ENCODE measurements around the gene FDX2. TPM values are rescaled to one million over a fixed set of nuclear protein-coding genes. Genes with fewer than 3 reads are reported as not detected.

FDX2 gene
- total RNA-seq, 1 experiment from 2014 or later: 50.2 TPM

DNA sequence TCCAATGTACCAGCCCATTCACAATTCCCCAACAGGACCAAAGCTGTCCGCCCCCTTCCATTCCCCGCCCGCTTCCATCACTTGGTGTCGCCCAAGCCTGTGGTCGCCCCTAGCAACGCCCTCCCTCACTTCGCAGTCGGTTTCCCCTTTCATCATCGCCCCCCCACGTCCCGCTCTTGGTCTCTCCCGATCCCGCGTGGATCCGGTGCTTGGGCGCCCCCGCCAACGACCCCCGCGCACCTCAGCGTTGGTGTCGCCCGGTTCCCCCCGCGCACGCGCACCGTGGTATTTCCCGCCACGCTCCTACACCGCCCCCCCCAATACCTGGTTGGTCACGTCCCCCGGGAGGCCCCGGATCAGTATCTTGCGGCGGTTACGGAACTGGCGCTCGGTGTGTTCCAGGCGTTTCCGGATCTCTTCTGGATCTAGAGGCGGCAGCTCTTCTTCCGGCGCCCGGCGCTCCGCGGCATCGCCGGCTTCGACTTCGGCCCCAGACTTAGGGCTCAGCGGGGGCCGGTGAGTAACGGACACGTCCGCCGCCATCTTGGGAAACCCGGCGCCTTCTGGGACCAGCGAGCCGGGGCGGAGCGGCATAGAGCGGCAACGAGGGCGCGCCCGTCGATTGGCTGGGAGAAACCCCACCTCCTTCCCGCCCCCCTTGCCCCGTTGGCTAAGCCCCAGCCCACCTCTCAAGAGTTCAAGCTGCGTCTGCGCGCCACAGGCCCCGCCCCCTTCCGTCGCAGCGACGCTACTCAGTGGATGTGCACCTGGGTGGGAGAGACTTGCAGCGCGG is 17.3 kb upstream of the FDX2 start, which contains the start of gene RAVER1:
Gene RAVER1 (minus strand): TSS at position 565 of the 793 bp plus-strand sequence. CDS start 22 bp downstream, at position 543.
- peak; percentile 94 for DNase-seq (ENCODE audit: low spot score)

DNA sequence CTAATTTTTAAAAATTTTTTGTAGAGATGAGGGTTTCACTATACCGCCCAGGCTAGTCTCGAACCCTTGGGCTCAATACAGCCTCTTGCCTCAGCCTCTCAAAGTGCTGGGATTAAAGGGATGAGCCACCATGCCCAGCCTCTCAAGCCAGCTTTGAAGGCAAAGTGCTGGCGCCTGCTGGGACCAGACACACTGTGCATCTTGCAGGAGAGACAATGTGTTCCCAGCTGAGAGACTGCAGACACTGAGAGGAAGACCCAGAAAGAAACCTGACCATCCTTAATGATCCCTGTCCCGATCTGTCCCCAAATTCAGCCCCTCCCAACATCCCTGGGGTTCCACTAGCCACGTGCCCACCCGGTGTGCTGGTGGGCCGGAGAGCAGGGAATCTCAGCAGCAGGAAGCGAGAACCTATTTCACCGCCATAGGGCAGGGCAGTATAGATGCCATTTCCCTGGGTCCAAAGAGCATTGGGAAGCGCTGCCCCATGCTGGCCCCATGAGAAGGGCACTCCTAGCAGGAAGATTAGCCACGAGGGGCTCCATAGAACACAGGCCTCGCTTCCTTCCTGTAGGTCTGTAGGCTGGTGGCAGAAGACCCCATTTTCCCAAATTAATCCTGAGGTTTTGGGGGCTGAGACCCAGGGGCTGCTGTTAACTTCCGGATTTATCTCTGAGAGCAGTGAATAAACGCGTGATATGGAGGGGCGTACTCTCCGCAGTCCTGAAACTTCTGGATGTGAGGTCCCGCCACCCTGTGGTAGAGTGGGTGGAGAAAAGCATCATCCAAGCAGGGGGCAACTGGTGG is 16.5 kb upstream of the FDX2 start:
- DNase-seq (ENCODE audit: low spot score): no peak

DNA sequence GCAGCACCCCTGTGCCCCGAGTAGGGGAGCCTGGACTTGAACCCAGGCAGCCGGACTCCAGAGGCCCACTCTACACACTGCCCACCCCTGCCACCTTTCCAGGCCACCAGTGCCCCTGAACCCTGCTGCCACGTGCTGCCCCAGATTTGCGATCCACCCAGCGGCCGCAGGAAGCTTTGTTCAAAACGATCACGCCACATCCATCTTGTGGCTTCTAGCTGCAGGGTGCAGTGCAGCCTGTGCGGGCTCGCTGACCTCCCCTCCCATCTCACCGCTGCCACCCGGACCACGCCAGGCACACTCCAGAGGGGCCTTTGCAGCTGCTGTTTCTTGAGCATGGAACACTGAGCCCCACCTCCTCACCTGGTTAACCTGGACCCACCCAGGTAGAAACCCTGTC is 13.7 kb upstream of the FDX2 start:
- no peak for DNase-seq (ENCODE audit: low spot score)

DNA sequence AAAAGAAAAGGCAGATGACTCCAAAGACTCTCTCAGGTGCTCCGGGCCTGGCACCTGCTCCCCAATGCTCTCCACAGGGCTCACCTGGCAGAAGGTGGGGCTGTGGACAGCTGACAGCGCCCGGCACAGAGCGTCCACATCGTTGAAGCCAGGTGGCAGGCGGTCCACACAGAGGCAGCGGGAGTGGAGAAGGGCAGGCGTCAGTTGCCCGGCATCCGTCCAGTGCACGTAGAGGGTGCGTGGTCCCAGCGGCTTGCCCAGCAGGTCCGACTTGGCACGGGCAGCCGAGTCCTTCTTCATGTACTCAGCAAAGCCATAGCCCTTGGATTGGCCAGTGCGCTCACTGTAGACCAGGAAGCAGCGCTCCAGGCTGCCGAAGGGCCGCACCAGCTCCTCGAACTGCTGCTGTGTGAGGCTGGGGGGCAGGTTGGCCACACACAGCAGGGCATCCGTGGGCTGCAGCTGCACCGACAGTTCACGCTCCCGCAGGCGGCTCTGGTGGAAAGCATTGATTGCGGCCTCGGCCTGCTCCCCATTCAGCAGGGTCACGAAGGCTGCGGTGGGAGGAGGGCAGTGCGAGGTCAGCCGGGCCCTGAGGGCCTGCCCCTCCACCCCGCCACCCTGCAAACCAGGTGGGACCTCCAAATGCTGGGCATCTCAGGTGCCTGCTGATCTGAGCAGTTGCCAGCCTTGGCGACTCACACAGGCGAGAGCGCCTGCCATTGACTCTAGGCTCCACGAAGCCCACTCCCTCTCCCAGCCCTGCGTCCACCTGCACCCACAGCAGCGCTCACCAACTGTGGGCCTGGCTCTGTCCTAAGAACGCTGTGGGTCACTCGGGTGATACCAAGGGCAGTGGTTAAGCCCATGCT is 13.0 kb upstream of the FDX2 start:
- DNase-seq (ENCODE audit: low spot score): no peak

DNA sequence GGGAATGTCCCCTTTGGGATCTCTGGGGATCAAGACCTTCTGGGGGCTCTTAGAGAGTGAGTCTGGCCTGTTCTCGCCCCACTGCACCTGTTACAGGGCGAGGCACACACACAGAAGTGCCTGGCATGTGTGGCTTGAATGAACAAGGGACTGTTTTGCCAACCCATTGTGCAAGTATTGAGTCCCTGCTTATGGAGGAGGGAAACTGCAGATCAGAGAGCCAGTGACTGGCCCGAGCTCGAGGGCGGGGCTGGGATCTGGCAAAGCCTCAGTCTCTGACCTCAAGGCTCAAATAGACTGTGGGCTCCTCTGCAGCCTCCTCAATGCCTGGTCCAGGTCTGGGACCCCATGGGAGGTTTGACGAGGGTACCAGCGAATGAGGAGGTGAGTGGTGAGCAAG is 12.0 kb upstream of the FDX2 start:
- no peak for DNase-seq (ENCODE audit: low spot score)

DNA sequence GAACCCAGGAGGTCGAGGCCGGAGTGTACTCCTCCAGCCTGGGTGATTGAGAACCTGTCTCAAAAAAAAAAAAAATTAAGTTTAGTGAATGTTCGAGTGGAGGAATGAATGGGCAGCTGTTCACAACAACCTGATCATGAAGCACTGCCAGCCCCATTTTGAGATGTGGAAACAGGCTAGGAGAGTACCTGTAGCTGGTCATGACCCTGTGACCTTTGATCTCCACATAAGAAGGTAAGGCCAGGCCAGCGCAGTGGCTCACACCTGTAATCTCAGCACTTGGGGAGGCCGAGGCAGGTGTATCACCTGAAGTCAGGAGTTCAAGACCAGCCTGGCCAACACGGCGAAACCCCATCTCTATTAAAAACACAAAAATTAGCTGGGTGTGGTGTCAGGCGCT is 9.9 kb upstream of the FDX2 start:
- DNase-seq (ENCODE audit: low spot score): no peak

DNA sequence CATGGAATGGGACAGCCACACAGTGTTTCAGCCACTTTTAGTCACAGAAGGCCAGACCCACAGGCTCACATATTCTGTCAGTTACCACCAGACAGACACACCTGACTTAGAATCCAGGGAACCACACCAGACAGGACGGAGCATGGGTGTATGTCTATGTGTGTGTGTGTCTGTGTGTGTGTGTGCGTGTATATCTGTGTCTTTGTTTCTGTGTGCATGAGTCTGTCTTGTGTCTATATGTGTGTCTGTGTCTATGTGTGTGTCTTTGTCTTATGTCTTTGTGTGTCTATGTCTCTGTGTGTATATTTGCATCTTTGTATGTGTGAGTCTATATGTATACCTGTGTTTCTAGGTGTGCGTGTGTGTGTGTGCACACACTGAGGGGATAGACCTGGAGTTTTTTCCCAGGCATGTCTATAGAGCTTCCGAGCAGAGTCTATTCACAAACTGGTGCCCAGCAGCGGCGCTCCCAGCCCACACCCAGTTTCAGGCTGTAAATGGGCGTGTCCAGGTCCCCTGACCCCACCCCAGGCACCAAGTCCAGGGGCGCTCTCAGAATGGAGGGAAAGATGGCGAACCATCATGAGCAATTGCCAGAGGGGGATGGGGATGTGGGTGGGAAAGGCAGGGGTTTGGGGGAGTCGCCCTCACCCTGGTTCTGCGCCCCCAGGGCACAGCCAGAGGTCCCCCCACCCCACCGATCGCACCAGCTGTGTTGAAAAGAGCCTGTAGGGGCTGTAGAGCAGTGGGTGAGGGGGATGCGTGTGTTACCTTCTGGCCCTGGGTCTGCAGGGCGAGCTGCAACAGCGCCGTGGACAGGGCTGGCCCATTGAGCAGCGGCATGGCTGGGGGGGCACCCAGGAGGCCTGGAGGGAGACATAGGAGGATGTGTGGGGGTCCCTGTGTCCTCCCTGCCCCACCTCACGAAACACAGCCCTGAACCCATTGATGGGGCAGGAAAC is 6.3 kb upstream of the FDX2 start:
- no peak for DNase-seq (ENCODE audit: low spot score)

DNA sequence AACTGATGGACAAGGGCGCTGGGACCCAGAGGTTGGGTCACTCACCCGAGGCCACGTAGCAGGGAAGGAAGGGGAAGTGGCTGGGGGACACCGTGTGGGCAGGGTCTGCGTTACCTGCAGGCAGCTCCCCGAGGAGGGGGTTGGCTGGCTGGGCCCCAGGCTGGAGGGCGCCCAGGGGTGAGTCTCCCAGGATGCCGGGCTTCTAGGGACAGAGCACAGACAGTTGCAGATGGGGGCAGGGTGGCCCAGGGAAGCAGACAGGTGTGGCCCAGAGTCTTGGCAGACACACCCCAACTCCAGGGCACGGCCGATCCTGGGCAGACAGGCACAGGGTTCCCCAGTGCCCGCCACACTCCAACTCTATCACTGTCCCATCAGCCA is 5.6 kb upstream of the FDX2 start:
- no peak for DNase-seq (ENCODE audit: low spot score)

DNA sequence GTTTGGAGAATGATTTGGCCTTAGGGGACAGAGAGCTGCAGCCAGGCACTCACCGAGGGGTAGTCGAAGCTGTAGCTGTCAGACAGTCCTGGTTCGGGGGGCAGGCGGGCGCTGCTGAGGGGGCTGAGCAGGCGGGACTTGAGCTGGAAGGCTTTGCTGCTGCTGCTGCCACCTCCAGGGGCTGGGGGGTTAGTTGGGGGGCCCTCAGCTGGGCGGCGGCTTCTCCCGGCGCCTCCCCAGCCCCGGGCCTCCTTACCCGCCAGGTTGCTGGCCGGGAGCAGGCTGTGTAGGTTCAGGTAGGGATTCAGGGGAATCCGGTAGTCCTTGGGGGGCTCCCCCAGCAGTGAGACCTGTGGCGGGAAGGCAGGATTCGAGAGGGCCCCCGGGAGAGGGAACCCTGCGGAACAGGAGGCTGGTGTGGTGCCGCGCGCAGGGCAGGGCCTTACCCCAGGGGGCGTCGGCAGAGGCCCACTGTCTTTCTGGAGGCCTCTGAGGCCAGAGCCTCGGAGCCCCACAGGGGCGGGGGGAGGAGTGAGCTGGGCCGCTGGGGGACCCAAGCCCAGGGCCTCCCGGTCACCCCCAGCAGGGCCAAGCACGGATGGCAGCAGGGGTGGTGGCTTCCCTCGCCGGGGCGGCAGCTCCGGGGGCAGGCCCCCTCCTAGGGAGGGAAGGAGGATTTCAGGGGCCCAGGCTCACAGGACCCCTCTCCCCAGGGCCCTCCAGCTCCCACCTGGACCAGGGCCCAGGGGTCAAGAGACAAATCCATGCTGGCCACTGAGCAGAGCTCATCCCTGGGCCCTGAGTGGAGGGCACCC is 5.0 kb upstream of the FDX2 start:
- no peak for DNase-seq (ENCODE audit: low spot score)

DNA sequence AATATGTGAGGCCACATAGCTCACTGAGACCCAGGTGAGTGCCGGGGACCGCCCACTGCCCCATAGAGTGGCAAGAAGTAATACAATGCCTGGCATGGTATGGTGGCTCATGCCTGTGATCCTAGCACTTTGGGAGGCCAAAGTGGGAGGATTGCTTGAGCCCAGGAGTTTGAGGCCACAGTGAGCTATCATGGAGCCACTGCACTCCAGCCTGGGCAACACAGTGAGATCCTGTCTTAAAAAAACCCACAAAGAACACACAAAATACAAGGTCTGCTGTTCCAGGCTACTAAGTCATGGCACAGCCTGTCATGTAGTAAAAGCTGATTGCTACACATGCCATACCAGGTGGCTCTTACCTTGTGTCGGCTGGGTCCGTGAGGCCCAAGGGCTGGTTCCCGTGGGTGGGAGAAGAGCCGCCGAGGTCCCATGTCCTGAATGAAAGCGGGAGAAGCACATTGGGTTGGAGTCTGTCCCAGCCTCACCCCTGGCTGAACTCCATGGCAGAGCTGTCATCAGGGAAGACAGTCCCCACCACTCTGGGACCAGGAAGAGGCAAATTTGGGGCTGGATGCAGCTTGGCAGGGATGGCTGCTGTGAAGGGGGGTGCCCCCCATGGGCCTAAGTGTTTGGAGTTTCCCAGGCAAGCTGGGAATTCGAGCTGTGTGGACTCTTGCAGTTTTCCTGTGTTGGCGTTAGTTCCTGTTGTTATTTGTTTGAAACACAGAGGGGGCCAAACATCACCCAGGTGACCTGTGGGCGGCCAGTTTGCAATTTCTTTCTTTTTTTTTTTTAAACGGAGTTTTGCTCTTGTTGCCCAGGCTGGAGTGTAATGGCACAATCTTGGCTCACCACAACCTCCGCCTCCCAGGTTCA is 3.2 kb upstream of the FDX2 start:
- no peak for DNase-seq (ENCODE audit: low spot score)

DNA sequence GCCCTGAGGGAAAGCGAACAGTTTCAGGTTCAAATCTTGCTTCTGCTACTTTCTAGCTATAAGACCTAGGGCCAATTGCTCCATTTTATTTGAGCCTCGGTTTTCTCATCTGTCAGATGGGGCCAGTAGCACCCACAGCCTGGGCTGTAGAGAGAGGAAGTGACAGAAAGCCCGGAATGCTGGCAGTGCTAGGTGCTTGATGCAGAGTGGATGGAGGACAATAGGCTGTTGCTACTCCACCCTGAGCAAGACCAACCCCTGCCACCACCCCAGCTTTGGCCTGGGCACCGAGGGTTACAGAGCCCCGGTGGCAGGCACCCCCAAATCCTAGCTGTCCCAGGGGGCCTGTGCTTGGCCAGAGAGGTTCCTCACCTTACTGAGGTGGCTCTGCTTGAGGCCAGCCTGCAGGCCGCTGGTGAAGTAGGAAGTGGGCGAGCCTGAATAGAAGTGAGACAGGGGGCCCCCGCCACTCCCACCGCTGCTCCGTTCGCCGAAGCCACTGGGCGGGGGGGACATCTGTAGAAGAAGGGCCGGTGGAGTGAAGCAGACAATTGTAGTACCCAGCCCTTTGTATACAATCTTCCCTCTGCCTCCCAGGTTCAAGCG is 2.1 kb upstream of the FDX2 start:
- DNase-seq (ENCODE audit: low spot score): no peak

DNA sequence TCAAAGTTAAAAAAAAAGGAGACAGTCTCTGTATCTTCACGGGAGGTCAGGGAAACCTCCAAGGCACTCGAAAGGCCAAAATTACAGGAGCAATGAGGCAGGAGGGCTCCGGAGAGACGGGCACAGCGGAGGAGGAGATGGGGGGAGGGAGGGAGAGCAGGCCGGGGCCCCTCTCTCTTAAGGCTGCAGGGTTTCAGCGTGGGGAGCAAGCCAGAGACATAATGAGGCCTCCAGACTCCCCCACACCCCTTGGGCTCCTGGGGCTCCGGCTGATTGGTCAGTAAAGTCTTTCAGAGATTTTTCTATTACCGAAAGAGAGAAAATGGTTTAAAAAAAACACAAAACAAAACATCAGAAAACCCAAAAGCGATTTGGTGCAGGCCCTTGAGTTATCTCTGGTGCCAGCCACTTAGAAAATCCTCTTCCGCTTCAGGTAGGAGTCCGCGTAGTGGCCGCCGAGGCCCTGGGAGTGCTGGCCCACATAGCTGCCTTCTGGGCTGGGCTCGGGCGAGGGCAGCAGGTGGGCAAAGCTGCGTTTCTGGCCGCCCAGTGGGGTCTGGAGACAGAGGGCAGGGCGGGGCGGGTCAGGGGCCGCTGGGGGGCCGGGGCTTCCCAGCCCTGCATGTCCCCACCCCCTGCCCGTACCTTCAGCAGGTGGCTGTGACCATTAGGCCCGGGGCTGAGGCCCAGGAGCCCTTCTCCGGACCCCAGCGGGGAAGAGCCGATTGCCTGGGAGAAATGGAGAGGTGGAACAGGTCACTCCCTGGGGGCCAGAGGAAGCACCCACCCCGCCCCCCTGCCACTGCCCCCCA is 1.4 kb upstream of the FDX2 start:
- no peak for DNase-seq (ENCODE audit: low spot score)

DNA sequence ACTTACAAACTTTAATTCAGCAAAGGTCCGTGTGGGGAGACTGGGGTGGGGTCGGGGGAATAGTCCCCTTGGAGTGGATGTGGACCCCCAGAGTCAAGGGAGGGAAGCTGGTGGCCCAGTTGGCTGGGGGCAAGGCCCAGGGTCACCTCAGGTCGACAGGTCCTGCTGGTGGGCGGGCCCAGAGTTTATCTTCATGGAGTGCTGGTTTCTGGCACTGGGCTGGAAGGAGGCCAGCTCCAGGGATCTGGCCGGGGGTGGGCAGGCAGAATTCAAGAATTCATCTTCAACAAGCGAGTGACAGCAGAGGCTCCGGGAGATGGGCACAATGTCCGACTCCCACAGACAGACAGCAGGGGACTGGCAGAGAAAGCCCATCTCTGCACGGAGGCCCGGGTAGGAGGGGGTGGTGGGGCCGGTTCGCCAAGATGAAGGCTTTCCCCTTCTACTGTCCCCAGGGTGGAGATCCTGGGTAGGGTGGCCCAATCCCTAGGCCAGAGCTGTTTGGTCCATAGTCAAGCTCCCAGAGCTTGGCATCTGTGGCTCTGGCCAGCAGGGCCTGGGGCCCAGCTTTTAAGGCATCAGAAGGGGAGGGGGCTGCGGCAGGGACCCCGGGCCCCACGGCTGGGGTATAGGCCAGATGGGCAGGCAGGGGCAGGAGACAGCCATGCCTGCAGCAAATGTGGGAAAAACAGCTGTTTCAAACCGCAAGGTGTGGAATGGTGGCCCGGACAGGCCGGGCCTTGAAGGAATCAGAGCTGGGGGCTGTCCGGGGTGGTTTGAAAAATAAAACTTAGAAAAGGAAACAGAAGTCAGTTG is 622 bp upstream of the FDX2 start:
- DNase-seq (ENCODE audit: low spot score): no peak

DNA sequence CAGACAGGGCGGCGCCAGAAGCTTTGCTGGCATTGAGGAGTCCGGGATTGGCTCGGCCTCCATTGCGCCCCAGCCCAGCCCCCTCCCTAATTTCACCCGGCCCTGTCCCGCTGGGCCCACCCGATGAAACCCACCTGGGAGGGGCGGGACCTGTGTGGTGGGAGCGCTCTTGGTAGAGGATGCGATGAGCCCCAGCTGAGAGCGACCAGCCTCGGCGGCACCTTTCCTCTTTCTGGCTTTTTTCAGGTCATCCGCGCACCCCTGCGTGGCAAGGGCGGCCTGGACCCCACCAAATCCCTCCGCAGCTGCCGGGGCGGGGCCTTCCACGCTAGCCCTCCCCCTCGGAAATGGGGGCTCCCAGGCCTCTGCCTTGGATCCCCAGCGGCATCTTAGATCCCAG is 6.4 kb downstream of the FDX2 start, which contains the start of gene ZGLP1:
Gene ZGLP1 (minus strand): TSS at position 393 of the 400 bp plus-strand sequence.
- no peak for DNase-seq (ENCODE audit: low spot score)

DNA sequence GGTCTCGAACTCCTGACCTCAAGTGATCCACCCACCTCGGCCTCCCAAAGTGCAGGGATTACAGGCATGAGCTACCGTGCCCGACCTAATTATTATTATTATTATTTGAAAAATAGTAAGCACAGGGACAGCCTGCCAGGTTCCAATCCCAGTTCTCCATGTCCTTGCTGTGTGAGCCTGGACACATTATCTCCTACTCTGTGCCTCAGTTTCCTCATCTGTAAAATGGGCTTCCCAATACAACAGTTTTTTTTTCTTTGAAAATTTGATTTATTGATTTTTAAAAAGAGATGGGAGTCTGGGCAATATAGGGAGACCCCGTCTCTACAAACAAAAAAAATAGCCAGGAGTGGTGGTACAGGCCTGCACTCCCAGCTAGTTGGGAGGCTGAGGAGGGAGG is 9.5 kb downstream of the FDX2 start:
- no peak for DNase-seq (ENCODE audit: low spot score)

DNA sequence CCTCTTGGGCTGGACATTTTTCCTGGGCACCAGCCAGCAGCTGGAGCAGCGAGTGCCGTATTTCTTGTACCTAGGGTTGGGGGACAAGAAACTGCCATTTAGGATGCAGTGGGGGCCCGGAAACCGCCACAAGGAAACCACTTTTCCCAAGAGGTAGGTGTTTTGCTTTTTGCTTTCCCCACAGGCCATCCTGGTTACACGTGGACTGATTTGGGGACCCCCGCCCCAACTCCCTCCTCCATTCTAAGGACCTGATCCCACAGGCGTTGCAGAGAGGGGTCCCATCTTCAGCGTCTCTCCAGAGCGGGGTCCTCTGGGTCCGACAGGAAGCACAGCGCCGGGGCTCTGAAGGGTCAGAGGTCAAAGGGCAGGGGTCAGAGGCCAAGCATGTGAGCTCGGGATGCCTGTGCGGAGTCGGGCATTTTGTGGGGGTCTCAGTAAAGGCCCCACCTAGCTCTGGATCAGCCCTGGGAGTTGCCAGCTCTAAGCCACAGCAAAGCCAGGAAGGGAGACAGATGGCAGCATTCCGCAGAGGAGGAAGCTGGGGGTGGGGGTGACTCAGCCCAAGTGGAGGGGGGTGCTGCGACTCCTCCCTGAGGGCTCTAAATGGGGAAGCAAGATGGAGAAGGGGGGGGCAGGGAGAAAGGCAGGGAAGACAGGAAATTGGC is 10.5 kb downstream of the FDX2 start:
- no peak for DNase-seq (ENCODE audit: low spot score)
